ENCODE results near the gene F8.
"Not testable (repeated sequence)": the region's sequence is repeated elsewhere in the genome, so short reads cannot be mapped to it uniquely, and the experiment has no call there.

Gene F8

GRCh38 chrX:154914052-154914451 is 108.5 kb downstream of the F8 start:
- Histone ChIP-seq H3K4me1 (ENCODE audit: insufficient read depth, low read length, poor library complexity, severe bottlenecking) (peaks cover 4% of the 10 kb centered on the region), H3K36me3 (ENCODE audit: insufficient read depth, low read length) (no peaks in the 10 kb centered on the region), H3K9me2 (replicated peaks; ENCODE audit: low read depth, low read length) (no peaks in the 10 kb centered on the region), H2AFZ (ENCODE audit: low read length) (no peak overlapping the region), H4K20me1 (ENCODE audit: insufficient read depth, low read length, poor library complexity, severe bottlenecking) (no peaks in the 10 kb centered on the region), H3K9me3 (ENCODE audit: insufficient read depth, low read depth, low read length) (no peaks in the 10 kb centered on the region), H3K9ac (ENCODE audit: low read depth, low read length, poor library complexity, severe bottlenecking) (no peak overlapping the region), H3K79me2 (ENCODE audit: insufficient read depth, low read length) (no peaks in the 10 kb centered on the region), H3K4me3 (ENCODE audit: low read length, poor library complexity, severe bottlenecking) (no peak overlapping the region), H3F3A (ENCODE audit: low read depth) (no peaks in the 10 kb centered on the region), H3K4me2 (ENCODE audit: low read depth, low read length, poor library complexity, severe bottlenecking) (no peak overlapping the region), H3K27me3 (ENCODE audit: insufficient read depth, low read length, poor library complexity, severe bottlenecking) (no peaks in the 10 kb centered on the region)
- TF ChIP-seq CTCF (conservative IDR thresholded peaks at IDR 0.05; ENCODE audit: low read length) (no peak), EZH2phosphoT487 (IDR thresholded peaks at IDR 0.05; ENCODE audit: borderline replicate concordance) (no peak)

- H3K4me1 ChIP-seq (ENCODE audit: insufficient read depth, low read length, poor library complexity, severe bottlenecking); H2AFZ ChIP-seq (ENCODE audit: low read length); H4K20me1 ChIP-seq (ENCODE audit: insufficient read depth, low read length, poor library complexity, severe bottlenecking); H3K4me3 ChIP-seq (ENCODE audit: low read length, poor library complexity, severe bottlenecking); H3K9me2 ChIP-seq (replicated peaks; ENCODE audit: low read depth, low read length); H3K36me3 ChIP-seq (ENCODE audit: insufficient read depth, low read length); H3K4me2 ChIP-seq (ENCODE audit: low read depth, low read length, poor library complexity, severe bottlenecking); H3K9ac ChIP-seq (ENCODE audit: low read depth, low read length, poor library complexity, severe bottlenecking); H3K9me3 ChIP-seq (ENCODE audit: insufficient read depth, low read depth, low read length); H3F3A ChIP-seq (ENCODE audit: low read depth); H3K79me2 ChIP-seq (ENCODE audit: insufficient read depth, low read length); H3K27me3 ChIP-seq (ENCODE audit: insufficient read depth, low read length, poor library complexity, severe bottlenecking): not testable (repeated sequence)
Observed at GRCh38 chrX:154910528-154910927, 112.0 kb downstream of the F8 start.

GRCh38 chrX:154910048-154910447 is 112.5 kb downstream of the F8 start:
- H3K9me2 ChIP-seq (replicated peaks; ENCODE audit: low read depth, low read length); H3K9me3 ChIP-seq (ENCODE audit: insufficient read depth, low read depth, low read length); H3K4me1 ChIP-seq (ENCODE audit: insufficient read depth, low read length, poor library complexity, severe bottlenecking); H2AFZ ChIP-seq (ENCODE audit: low read length); H3K27me3 ChIP-seq (ENCODE audit: insufficient read depth, low read length, poor library complexity, severe bottlenecking); H3K4me3 ChIP-seq (ENCODE audit: low read length, poor library complexity, severe bottlenecking); H3K36me3 ChIP-seq (ENCODE audit: insufficient read depth, low read length); H3K79me2 ChIP-seq (ENCODE audit: insufficient read depth, low read length); H3F3A ChIP-seq (ENCODE audit: low read depth); H4K20me1 ChIP-seq (ENCODE audit: insufficient read depth, low read length, poor library complexity, severe bottlenecking); H3K9ac ChIP-seq (ENCODE audit: low read depth, low read length, poor library complexity, severe bottlenecking); H3K4me2 ChIP-seq (ENCODE audit: low read depth, low read length, poor library complexity, severe bottlenecking): not testable (repeated sequence)

- no peak overlapping the region for H3K9ac ChIP-seq (ENCODE audit: low read depth, low read length, poor library complexity, severe bottlenecking)
- H3K79me2 ChIP-seq (ENCODE audit: insufficient read depth, low read length): no peaks in the 10 kb centered on the region
- H3K9me3 ChIP-seq (ENCODE audit: insufficient read depth, low read depth, low read length): no peaks in the 10 kb centered on the region
- no peaks in the 10 kb centered on the region for H3K27me3 ChIP-seq (ENCODE audit: insufficient read depth, low read length, poor library complexity, severe bottlenecking)
- no peaks in the 10 kb centered on the region for H4K20me1 ChIP-seq (ENCODE audit: insufficient read depth, low read length, poor library complexity, severe bottlenecking)
- TF ChIP-seq EZH2phosphoT487 (IDR thresholded peaks at IDR 0.05; ENCODE audit: borderline replicate concordance): no peak
- no peak for TF ChIP-seq CTCF (conservative IDR thresholded peaks at IDR 0.05; ENCODE audit: low read length)
- H3K9me2 ChIP-seq (replicated peaks; ENCODE audit: low read depth, low read length): no peaks in the 10 kb centered on the region
- H3K4me2 ChIP-seq (ENCODE audit: low read depth, low read length, poor library complexity, severe bottlenecking): no peak overlapping the region
- H3F3A ChIP-seq (ENCODE audit: low read depth): no peaks in the 10 kb centered on the region
- no peak overlapping the region for H3K4me3 ChIP-seq (ENCODE audit: low read length, poor library complexity, severe bottlenecking)
- H3K4me1 ChIP-seq (ENCODE audit: insufficient read depth, low read length, poor library complexity, severe bottlenecking): no peaks in the 10 kb centered on the region
- H2AFZ ChIP-seq (ENCODE audit: low read length): no peak overlapping the region
- no peaks in the 10 kb centered on the region for H3K36me3 ChIP-seq (ENCODE audit: insufficient read depth, low read length)
Observed at GRCh38 chrX:154908821-154909220, 113.7 kb downstream of the F8 start.
